ENCODE results near the gene ARHGEF10L. TPM values are rescaled to one million over a fixed set of nuclear protein-coding genes. Genes with fewer than 3 reads are reported as not detected.

Gene ARHGEF10L
- total RNA-seq, 1 donor from 2014 or later: 27.8 TPM

DNA sequence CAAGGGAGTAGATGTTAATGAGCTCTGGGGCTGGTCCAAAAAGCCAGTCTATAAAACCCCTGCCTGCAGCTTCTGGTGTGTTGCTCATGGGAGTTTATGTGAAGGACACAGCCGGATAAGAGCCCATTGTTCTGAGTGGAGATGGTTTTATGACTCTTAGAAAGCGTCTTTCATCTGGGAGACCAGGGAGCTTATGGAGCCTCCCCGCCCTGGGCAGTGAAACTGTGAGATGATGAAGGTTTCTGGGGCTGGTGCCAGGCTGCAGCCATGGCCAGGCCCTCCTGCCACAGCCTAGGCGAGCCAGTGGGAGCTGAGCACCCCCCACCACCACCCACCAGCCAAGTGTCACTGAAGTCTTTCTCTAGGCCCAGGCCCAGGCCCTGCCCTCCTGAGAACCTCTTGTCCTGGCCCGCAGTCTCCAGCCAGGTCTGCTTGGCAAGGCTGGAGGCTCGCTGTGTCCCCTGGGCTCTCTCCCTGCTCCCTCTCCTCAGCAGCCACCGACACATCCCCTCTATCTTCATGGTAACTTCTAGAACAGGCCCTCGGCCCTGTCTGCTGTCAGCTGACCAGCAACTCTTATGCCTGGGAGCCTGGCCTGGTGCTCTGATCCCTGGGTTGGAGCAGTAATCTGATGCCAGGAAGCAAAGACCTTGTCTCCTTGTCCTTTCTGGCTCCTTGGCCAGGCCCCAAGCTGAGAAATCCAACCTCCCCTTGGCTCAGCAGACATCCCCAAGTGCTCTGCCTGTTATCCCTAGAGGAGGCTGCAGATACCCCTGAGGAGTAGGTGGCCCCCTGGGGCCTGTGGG is 7.6 kb upstream of the ARHGEF10L start:
- H3K4me3 ChIP-seq (ENCODE audit: low read depth, low read length): no peak overlapping the region
- DNase-seq (ENCODE audit: low read depth): no peak
- TF ChIP-seq, protein P1, sequence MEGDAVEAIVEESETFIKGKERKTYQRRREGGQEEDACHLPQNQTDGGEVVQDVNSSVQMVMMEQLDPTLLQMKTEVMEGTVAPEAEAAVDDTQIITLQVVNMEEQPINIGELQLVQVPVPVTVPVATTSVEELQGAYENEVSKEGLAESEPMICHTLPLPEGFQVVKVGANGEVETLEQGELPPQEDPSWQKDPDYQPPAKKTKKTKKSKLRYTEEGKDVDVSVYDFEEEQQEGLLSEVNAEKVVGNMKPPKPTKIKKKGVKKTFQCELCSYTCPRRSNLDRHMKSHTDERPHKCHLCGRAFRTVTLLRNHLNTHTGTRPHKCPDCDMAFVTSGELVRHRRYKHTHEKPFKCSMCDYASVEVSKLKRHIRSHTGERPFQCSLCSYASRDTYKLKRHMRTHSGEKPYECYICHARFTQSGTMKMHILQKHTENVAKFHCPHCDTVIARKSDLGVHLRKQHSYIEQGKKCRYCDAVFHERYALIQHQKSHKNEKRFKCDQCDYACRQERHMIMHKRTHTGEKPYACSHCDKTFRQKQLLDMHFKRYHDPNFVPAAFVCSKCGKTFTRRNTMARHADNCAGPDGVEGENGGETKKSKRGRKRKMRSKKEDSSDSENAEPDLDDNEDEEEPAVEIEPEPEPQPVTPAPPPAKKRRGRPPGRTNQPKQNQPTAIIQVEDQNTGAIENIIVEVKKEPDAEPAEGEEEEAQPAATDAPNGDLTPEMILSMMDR (conservative IDR thresholded peaks at IDR 0.05; ENCODE audit: low read depth, low read length): no peak

DNA sequence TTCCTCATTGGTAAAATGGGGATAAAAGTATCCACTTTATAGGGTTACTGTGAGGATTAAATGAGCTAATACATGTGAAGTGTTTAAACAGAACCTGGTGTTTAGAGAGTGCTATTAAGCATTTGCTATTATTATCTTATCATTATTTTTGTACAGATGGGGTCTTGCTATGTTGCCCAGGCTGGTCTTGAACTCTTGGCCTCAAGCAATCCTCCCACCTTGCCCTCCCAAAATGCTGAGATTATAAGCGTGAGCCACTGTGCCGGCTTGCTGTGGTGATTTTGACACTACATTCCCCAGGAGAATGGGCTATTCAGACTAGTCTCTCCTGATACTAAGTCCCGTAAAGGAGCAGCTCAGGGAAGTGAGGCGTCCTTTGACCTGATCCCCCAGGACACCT is 6.3 kb upstream of the ARHGEF10L start:
- TF ChIP-seq, protein P1 (conservative IDR thresholded peaks at IDR 0.05; ENCODE audit: low read depth, low read length): no peak
- H3K4me3 ChIP-seq (ENCODE audit: low read depth, low read length): no peak overlapping the region
- DNase-seq (ENCODE audit: low read depth): no peak

DNA sequence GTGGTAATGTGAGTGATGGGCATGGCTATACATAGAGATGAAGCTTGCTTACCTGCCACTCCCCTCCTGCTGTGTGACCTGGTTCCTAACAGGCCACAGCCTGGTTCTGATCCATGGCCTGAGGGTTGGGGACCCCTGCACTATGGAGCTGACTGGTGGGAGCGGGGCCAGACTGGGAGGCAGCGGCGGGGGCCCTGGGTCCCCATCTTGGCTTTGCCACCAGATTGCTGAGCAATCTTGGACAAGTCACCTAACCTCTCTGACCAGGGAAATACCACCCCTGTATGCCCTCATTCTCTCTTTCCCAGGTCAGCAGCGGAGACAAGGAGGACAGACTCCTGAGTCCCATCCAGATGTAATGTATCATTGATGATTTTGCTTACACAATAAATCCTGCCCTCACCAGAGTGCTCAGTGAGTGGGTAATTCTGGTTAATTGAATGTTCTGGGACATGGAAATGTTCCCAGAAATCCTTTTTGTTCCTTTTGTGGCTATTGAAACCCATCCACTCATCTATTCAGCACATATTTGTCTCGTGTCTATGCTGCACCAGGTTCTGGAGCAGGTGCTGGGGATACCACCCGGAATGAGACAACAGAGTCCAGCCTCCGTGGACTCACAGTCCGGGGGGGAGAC is 4.1 kb upstream of the ARHGEF10L start:
- DNase-seq (ENCODE audit: low read depth): no peak
- H3K4me3 ChIP-seq (ENCODE audit: low read depth, low read length): no peak overlapping the region
- TF ChIP-seq, protein P1 (conservative IDR thresholded peaks at IDR 0.05; ENCODE audit: low read depth, low read length): no peak

DNA sequence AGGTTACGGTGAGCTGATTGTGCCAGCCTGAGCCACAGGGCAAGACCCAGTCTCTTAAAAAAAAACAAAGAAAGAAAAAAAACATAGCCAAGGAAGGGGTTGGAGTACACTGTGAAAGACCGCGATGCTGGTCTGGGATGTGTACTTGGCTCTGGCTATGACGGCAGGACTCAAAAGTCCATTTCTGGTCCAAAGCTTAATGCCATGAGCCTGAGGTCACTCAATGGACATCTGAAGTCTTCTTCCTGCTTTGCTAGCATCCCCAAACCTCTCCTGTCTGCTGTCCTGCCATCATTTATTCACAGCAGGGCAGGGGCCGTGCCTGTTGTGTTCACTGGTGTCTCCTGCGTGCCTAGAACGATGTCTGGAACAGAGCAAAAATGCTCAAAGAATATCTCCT is 1.5 kb upstream of the ARHGEF10L start:
- TF ChIP-seq, protein P1 (conservative IDR thresholded peaks at IDR 0.05; ENCODE audit: low read depth, low read length): no peak
- H3K4me3 ChIP-seq (ENCODE audit: low read depth, low read length): no peak overlapping the region
- no peak for DNase-seq (ENCODE audit: low read depth)

DNA sequence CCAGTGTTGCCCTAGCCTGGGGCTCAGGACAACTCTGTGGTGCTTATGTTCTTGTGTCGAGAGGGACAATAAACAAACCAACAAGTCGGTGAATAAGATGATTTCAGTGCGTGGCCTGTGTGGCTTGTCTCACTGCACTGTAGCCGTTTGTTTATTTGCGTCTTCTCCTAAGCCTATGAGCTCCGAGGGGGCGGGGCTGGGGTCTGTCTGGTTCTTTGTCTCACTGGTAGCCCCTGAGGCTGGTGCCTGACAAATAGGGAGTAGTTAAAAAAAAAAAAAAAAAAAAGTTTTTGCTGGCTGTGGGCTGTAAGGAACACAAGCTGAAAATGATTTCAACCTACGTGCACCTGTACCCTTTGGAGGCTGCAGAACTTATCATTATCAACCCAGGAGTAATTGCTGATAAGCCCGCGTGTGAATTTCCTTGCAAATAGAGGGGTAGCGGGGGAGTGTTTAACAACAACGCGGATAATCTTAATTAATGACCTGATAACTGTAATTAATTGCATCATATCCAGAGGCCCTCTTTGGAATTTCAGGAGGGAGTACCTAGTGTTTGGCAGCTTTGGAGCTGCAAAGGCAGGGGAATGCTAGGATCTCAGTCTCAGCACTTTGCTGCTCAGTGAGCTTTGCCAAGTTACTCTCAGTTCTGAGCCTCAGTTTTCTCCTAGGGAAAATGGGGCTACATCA is 925 bp upstream of the ARHGEF10L start:
- DNase-seq (ENCODE audit: low read depth): no peak
- no peak overlapping the region for H3K4me3 ChIP-seq (ENCODE audit: low read depth, low read length)
- TF ChIP-seq, protein P1 (conservative IDR thresholded peaks at IDR 0.05; ENCODE audit: low read depth, low read length): no peak

DNA sequence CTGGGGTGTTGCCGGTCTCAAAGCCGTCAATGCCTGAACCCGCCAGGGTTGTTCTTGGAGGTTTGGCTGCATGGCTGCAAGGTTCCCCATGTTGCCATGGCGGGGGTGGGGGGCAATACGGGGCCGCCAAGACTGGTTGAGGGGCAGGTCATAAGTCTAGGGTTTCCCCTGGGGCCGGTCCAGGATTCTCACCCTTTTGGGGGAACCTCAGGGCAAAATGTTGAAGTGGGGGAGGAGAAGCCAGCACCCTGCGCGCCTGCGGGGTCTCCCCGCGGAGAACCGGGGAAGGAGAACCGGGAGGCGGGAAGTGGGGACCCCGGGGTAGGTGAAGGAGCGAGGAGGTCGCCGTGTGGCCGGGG is 401 bp upstream of the ARHGEF10L start:
- TF ChIP-seq, protein P1 (conservative IDR thresholded peaks at IDR 0.05; ENCODE audit: low read depth, low read length): no peak
- DNase-seq (ENCODE audit: low read depth): no peak
- peak overlapping the region; percentile 38 for H3K4me3 ChIP-seq (ENCODE audit: low read depth, low read length)

Data from epithelial cell of proximal tubule (primary cell).